ENCODE data around the gene POLR2I.

Gene POLR2I

DNA sequence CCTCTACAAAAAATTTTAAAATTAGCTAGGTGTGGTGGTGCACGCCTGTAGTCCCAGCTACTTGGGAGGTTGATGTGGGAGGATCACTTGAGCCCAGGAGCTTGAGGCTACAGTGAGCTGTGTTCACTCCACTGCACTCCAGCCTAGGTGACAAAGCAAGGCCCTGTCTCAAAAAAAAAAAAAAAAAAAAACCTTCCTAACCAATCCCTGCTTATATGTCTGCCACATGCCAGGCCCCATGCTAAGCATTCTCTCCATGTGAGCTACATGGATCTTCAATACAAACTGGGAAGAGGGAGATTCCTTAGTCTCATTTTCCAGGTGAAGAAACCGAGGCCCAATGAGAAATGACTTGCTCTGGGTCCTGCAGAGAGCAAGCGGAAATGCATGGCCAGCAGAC lies 6.0 kb downstream of the POLR2I start:
- Histone ChIP-seq H3K9me2 (replicated peaks; ENCODE audit: insufficient read depth, low read length) (no peaks in the 10 kb centered on the region), H3K4me1 (ENCODE audit: low read length) (0 out of 2 replicates have a peak, but pooled peaks cover 2% of the 10 kb centered on the region), H3K4me3 (ENCODE audit: low read length) (no peak overlapping the region), H3K27me3 (replicated peaks; ENCODE audit: insufficient read depth, low read length) (no peaks in the 10 kb centered on the region), H2AFZ (ENCODE audit: low read length) (no peak overlapping the region), H3K27ac (ENCODE audit: low read length) (no peak overlapping the region), H3K9me3 (replicated peaks; ENCODE audit: insufficient read depth, low read length) (no peaks in the 10 kb centered on the region), H3K36me3 (replicated peaks; ENCODE audit: insufficient read depth, low read length) (no peaks in the 10 kb centered on the region), H4K20me1 (ENCODE audit: insufficient read depth, low read length) (no peaks in the 10 kb centered on the region), H3F3A (ENCODE audit: insufficient read depth, low read length) (no peaks in the 10 kb centered on the region; the same call in 1 of the 2 replicates), H3K79me2 (ENCODE audit: low read length) (peaks cover 5% of the 10 kb centered on the region), H3K4me2 (ENCODE audit: low read depth, low read length) (no peak overlapping the region), H3K9ac (ENCODE audit: low read length) (no peak overlapping the region)
- no peak for DNase-seq
- no peak for TF ChIP-seq CTCF (IDR thresholded peaks at IDR 0.05; ENCODE audit: low read length)
- TF ChIP-seq EZH2phosphoT487 (IDR thresholded peaks at IDR 0.05; ENCODE audit: low read length): no peak
- no peak for TF ChIP-seq EZH2 (optimal IDR thresholded peaks at IDR 0.05; ENCODE audit: low read depth, low read length)

DNA sequence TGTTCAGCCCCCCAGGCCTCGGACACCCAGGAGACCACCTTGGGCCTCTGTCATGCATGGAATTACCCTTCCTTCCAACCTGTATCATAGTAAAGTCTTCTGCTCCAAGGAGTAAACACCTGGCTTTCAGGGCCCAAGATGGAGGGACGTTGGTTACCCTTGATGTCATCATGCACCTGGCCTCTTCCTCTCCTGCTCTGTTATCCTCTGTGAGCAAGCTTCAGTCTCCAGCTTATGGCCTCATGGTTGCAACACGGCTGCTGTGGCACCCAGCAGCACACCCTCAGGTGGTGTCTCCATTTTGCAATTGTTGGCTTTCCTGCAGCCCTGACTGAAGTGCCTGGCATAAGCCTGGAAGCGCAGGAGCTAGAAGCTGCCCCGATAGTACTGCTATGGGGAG lies 7.7 kb downstream of the POLR2I start:
- no peak overlapping the region for H3K9ac ChIP-seq (ENCODE audit: low read length)
- H2AFZ ChIP-seq (ENCODE audit: low read length): no peak overlapping the region
- no peaks in the 10 kb centered on the region for H3K9me3 ChIP-seq (replicated peaks; ENCODE audit: insufficient read depth, low read length)
- no peaks in the 10 kb centered on the region for H3K4me1 ChIP-seq (ENCODE audit: low read length)
- no peaks in the 10 kb centered on the region for H3K9me2 ChIP-seq (replicated peaks; ENCODE audit: insufficient read depth, low read length)
- no peaks in the 10 kb centered on the region for H3K27me3 ChIP-seq (replicated peaks; ENCODE audit: insufficient read depth, low read length)
- no peaks in the 10 kb centered on the region for H3K79me2 ChIP-seq (ENCODE audit: low read length)
- H3F3A ChIP-seq (ENCODE audit: insufficient read depth, low read length): no peaks in the 10 kb centered on the region; the same call in 1 of the 2 replicates
- TF ChIP-seq EZH2 (optimal IDR thresholded peaks at IDR 0.05; ENCODE audit: low read depth, low read length) (no peak), CTCF (IDR thresholded peaks at IDR 0.05; ENCODE audit: low read length) (no peak), EZH2phosphoT487 (IDR thresholded peaks at IDR 0.05; ENCODE audit: low read length) (no peak)
- no peak for DNase-seq
- H3K4me3 ChIP-seq (ENCODE audit: low read length): no peak overlapping the region
- H3K4me2 ChIP-seq (ENCODE audit: low read depth, low read length): no peak overlapping the region
- no peaks in the 10 kb centered on the region for H4K20me1 ChIP-seq (ENCODE audit: insufficient read depth, low read length)
- no peak overlapping the region for H3K27ac ChIP-seq (ENCODE audit: low read length)
- no peaks in the 10 kb centered on the region for H3K36me3 ChIP-seq (replicated peaks; ENCODE audit: insufficient read depth, low read length)

DNA sequence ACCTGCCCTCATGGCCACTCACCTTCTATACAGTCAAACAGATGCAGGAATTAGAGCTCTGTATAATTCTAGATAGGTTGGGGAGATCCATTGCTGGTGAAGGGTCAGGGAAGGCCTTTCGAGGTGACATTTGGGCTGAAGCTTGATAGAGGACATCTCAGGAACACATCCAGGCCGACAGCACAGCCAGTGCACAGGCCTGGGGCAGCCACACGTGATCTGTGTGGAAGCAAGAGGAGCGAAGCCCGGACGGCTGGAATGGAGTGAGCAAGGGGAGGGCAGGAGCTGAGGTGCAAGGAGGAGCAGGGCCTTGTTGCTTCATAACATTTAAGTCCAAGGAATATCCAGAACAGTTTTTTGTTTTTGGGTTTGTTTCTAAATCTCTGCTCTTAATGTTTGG lies 8.2 kb downstream of the POLR2I start:
- no peak overlapping the region for H3K9ac ChIP-seq (ENCODE audit: low read length)
- H3K4me1 ChIP-seq (ENCODE audit: low read length): no peaks in the 10 kb centered on the region
- no peaks in the 10 kb centered on the region; the same call in 1 of the 2 replicates for H3F3A ChIP-seq (ENCODE audit: insufficient read depth, low read length)
- no peaks in the 10 kb centered on the region for H3K9me2 ChIP-seq (replicated peaks; ENCODE audit: insufficient read depth, low read length)
- TF ChIP-seq EZH2phosphoT487 (IDR thresholded peaks at IDR 0.05; ENCODE audit: low read length): no peak
- TF ChIP-seq CTCF (IDR thresholded peaks at IDR 0.05; ENCODE audit: low read length): no peak
- no peak for TF ChIP-seq EZH2 (optimal IDR thresholded peaks at IDR 0.05; ENCODE audit: low read depth, low read length)
- no peak overlapping the region for H3K4me2 ChIP-seq (ENCODE audit: low read depth, low read length)
- no peak overlapping the region for H3K27ac ChIP-seq (ENCODE audit: low read length)
- no peaks in the 10 kb centered on the region for H3K36me3 ChIP-seq (replicated peaks; ENCODE audit: insufficient read depth, low read length)
- H3K27me3 ChIP-seq (replicated peaks; ENCODE audit: insufficient read depth, low read length): no peaks in the 10 kb centered on the region
- H2AFZ ChIP-seq (ENCODE audit: low read length): no peak overlapping the region
- no peak overlapping the region for H3K4me3 ChIP-seq (ENCODE audit: low read length)
- no peaks in the 10 kb centered on the region for H3K9me3 ChIP-seq (replicated peaks; ENCODE audit: insufficient read depth, low read length)
- no peaks in the 10 kb centered on the region for H4K20me1 ChIP-seq (ENCODE audit: insufficient read depth, low read length)
- no peaks in the 10 kb centered on the region for H3K79me2 ChIP-seq (ENCODE audit: low read length)
- no peak for DNase-seq
